OCI-LY1 (cell line): Measurements from ENCODE around the gene SF3B2.

ENCODE experiments used
- H2AFZ ChIP-seq: fragments of 200-600 bp; sonication (generic), shearing (Covaris generic); 2 replicates; pipeline ENCODE4 v1.6.0; 2014; ENCODE audit warnings: antibody characterized with exemption, mild to moderate bottlenecking, low read length
- H3F3A ChIP-seq: fragments of 200-600 bp; sonication (generic), shearing (Covaris generic); 2 replicates; pipeline ENCODE4 v1.6.0; 2014; ENCODE audit warnings: mild to moderate bottlenecking, antibody characterized with exemption, low read length, moderate library complexity; ENCODE audit not compliant: insufficient read depth
- H3K27ac ChIP-seq: fragments of 200-600 bp; sonication (generic); 2 replicates; pipeline ENCODE4 v1.5.1; 2014; ENCODE audit warnings: low read length, mixed run types, mild to moderate bottlenecking, low read depth; ENCODE audit not compliant: poor library complexity, severe bottlenecking
- H3K27me3 ChIP-seq: fragments of 200-600 bp; sonication (generic); 2 replicates; pipeline ENCODE4 v1.6.0; 2014; ENCODE audit warnings: antibody characterized with exemption, mild to moderate bottlenecking, low read length, moderate library complexity; ENCODE audit not compliant: insufficient read depth
- H3K36me3 ChIP-seq: fragments of 200-600 bp; sonication (generic); 2 replicates; pipeline ENCODE4 v1.6.1; 2014; ENCODE audit warnings: mild to moderate bottlenecking, antibody characterized with exemption, low read length, moderate library complexity, mixed read lengths; ENCODE audit not compliant: insufficient read depth
- H3K4me1 ChIP-seq: fragments of 200-600 bp; sonication (generic); 2 replicates; pipeline ENCODE4 v1.5.1; 2014; ENCODE audit warnings: mild to moderate bottlenecking, low read length, moderate library complexity; ENCODE audit not compliant: insufficient read depth, severe bottlenecking
- H3K4me2 ChIP-seq: fragments of 200-600 bp; sonication (generic), shearing (Covaris generic); 2 replicates; pipeline ENCODE4 v1.6.1; 2014; ENCODE audit warnings: low read length
- H3K4me3 ChIP-seq: fragments of 200-600 bp; sonication (generic); 2 replicates; pipeline ENCODE4 v1.5.1; 2014; ENCODE audit warnings: low read length, low read depth, mild to moderate bottlenecking, mixed read lengths; ENCODE audit not compliant: poor library complexity, severe bottlenecking
- H3K79me2 ChIP-seq: fragments of 200-600 bp; shearing (Covaris generic); 2 replicates; pipeline ENCODE4 v1.6.1; 2016; ENCODE audit warnings: mixed run types, low read length, mixed read lengths; ENCODE audit not compliant: insufficient read depth
- H3K9ac ChIP-seq: fragments of 200-600 bp; sonication (generic), shearing (Covaris generic); 2 replicates; pipeline ENCODE4 v1.6.1; 2014; ENCODE audit warnings: mild to moderate bottlenecking, low read length, mixed read lengths
- H3K9me2 ChIP-seq: fragments of 200-600 bp; sonication (generic), shearing (Covaris generic); 2 replicates; pipeline ENCODE4 v1.6.1; 2014; ENCODE audit warnings: low read depth, mild to moderate bottlenecking, low read length, mixed read lengths
- H3K9me3 ChIP-seq: fragments of 200-600 bp; shearing (Covaris generic); 2 replicates; pipeline ENCODE4 v1.6.1; 2014; ENCODE audit warnings: low read length, mixed read lengths
- H4K20me1 ChIP-seq: fragments of 200-600 bp; sonication (generic), shearing (Covaris generic); 2 replicates; pipeline ENCODE4 v1.6.0; 2016; ENCODE audit warnings: mild to moderate bottlenecking, low read length; ENCODE audit not compliant: insufficient read depth
- CTCF ChIP-seq: fragments of 200-600 bp; sonication (generic), shearing (Covaris generic); IDR thresholded peaks from 2 replicates; pipeline ENCODE4 v1.5.1; 2017; ENCODE audit warnings: mild to moderate bottlenecking, antibody characterized with exemption, low read length, moderate library complexity, mixed read lengths
- EZH2 ChIP-seq: fragments of 200-600 bp; sonication (generic), shearing (Covaris generic); IDR thresholded peaks from 2 replicates; pipeline ENCODE4 v1.8.0; 2017; ENCODE audit warnings: borderline replicate concordance, mixed run types, mild to moderate bottlenecking, antibody characterized with exemption, low read length, moderate library complexity, mixed read lengths

The SF3B2 gene

GRCh38 chr11:66068154-66068821 lies 16.1 kb downstream of the SF3B2 start:
- TF ChIP-seq CTCF (peak; percentile 93), EZH2 (no peak)
- H3K36me3 ChIP-seq = peaks cover 68% of the 10 kb centered on the region
- H3K9me3 ChIP-seq = 0 out of 2 replicates have a peak, but pooled peaks cover 5% of the 10 kb centered on the region
- no peak overlapping the region for H3K4me3 ChIP-seq
- H3K4me2 ChIP-seq = peak overlapping the region; percentile 72; the same call in 1 of the 2 replicates
- peaks cover 39% of the 10 kb centered on the region for H3K4me1 ChIP-seq
- peaks cover 11% of the 10 kb centered on the region; the same call in 1 of the 2 replicates for H3F3A ChIP-seq
- no peaks in the 10 kb centered on the region for H3K9me2 ChIP-seq
- H3K9ac ChIP-seq = no peak overlapping the region; the same call in 1 of the 2 replicates
- peak overlapping the region; percentile 91 for H3K27ac ChIP-seq
- peaks cover 15% of the 10 kb centered on the region for H3K79me2 ChIP-seq
- H2AFZ ChIP-seq = no peak overlapping the region
- H4K20me1 ChIP-seq = no peaks in the 10 kb centered on the region
- H3K27me3 ChIP-seq = no peaks in the 10 kb centered on the region

- peak; percentile 55 for TF ChIP-seq CTCF
- no peak for TF ChIP-seq EZH2
- Histone ChIP-seq H3K4me1 (peaks cover 47% of the 10 kb centered on the region), H3K9me2 (no peaks in the 10 kb centered on the region), H3K9me3 (0 out of 2 replicates have a peak, but pooled peaks cover 5% of the 10 kb centered on the region), H3K79me2 (peaks cover 21% of the 10 kb centered on the region), H3K4me3 (peak overlapping the region; percentile 69), H2AFZ (no peak overlapping the region), H3F3A (peaks cover 11% of the 10 kb centered on the region; the same call in 1 of the 2 replicates), H3K36me3 (peaks cover 68% of the 10 kb centered on the region), H4K20me1 (no peaks in the 10 kb centered on the region), H3K9ac (peak overlapping the region; percentile 80), H3K4me2 (peak overlapping the region; percentile 72), H3K27ac (peak overlapping the region; percentile 91), H3K27me3 (no peaks in the 10 kb centered on the region)
Measured at GRCh38 chr11:66068923-66069714, 17.0 kb downstream of the SF3B2 start.

GRCh38 chr11:66069715-66070603 lies 17.8 kb downstream of the SF3B2 start, which contains the start of gene PACS1:
Gene PACS1 (plus strand): TSS chr11:66070272. CDS start chr11:66070487, 215 bp downstream.
- Histone ChIP-seq H3K27ac (peak within 1 kb of the TSS; percentile 91), H3K4me2 (peak within 1 kb of the TSS; percentile 78), H3K4me1 (peaks cover 52% of the 10 kb centered on the region), H3K9me3 (0 out of 2 replicates have a peak, but pooled peaks cover 3% of the 10 kb centered on the region), H3K9me2 (no peaks in the 10 kb centered on the region), H3K27me3 (no peaks in the 10 kb centered on the region), H4K20me1 (no peaks in the 10 kb centered on the region), H3K4me3 (peak within 1 kb of the TSS; percentile 89), H3K36me3 (peaks cover 65% of the 10 kb centered on the region), H3F3A (peaks cover 11% of the 10 kb centered on the region; the same call in 1 of the 2 replicates), H3K79me2 (peaks cover 25% of the 10 kb centered on the region), H2AFZ (no peak within 1 kb of the TSS), H3K9ac (peak within 1 kb of the TSS; percentile 91)
- no peak for TF ChIP-seq CTCF
- TF ChIP-seq EZH2 = no peak
